Fibroblast of lung (primary cell): ENCODE results near the gene GABRB3. TPM values are rescaled to one million over a fixed set of nuclear protein-coding genes. Genes with fewer than 3 reads are reported as not detected.

ENCODE experiments used
- DNase-seq, 2 donors: peaks; one replicate each; pipeline versions ENCODE4 v3.0.0 to v3.0.0-alpha.2; 2010; ENCODE audit warnings: low read depth in 2 of 2
- H2AFZ ChIP-seq: 2 replicates; pipeline ENCODE4 v1.5.1; 2012; ENCODE audit warnings: low read length, control low read depth, inconsistent platforms
- H3K27ac ChIP-seq: 2 replicates; pipeline ENCODE4 v1.5.1; 2011; ENCODE audit warnings: low read length, control low read depth; ENCODE audit not compliant: insufficient read depth
- H3K27me3 ChIP-seq: 2 replicates; pipeline ENCODE4 v1.5.1; 2011; ENCODE audit warnings: mild to moderate bottlenecking, low read length; ENCODE audit not compliant: control insufficient read depth, insufficient read depth
- H3K36me3 ChIP-seq: 2 replicates; pipeline ENCODE4 v1.5.1; 2011; ENCODE audit warnings: low read length; ENCODE audit not compliant: control insufficient read depth, insufficient read depth
- H3K4me1 ChIP-seq: 2 replicates; pipeline ENCODE4 v1.5.1; 2011; ENCODE audit warnings: low read length; ENCODE audit not compliant: control insufficient read depth, insufficient read depth; ENCODE audit errors: extremely low read depth
- H3K4me2 ChIP-seq: 2 replicates; pipeline ENCODE4 v1.5.1; 2011; ENCODE audit warnings: low read length, control low read depth; ENCODE audit not compliant: insufficient read depth; ENCODE audit errors: extremely low read depth
- H3K4me3 ChIP-seq, 4 experiments: fragments of 200-600 bp in 1 of 4; sonication (generic) in 1 of 4; replicated peaks in 1 of 4; 2 replicates each; pipeline ENCODE4 v1.5.1; 2011 to 2016; ENCODE audit warnings: low read length in 4 of 4, low read depth in 3 of 4, mild to moderate bottlenecking in 3 of 4, control low read depth in 2 of 4, inconsistent platforms in 1 of 4, mixed read lengths in 1 of 4; ENCODE audit not compliant: insufficient read depth in 1 of 4; ENCODE audit errors: control extremely low read depth in 1 of 4
- H3K79me2 ChIP-seq: 2 replicates; pipeline ENCODE4 v1.5.1; 2012; ENCODE audit warnings: mild to moderate bottlenecking, low read length, inconsistent platforms; ENCODE audit not compliant: control insufficient read depth, insufficient read depth
- H3K9ac ChIP-seq: 2 replicates; pipeline ENCODE4 v1.5.1; 2011; ENCODE audit warnings: mild to moderate bottlenecking, low read length, control low read depth; ENCODE audit not compliant: insufficient read depth
- H3K9me3 ChIP-seq: 2 replicates; pipeline ENCODE4 v1.5.1; 2012; ENCODE audit warnings: low read depth, low read length; ENCODE audit not compliant: control insufficient read depth, insufficient read depth
- H4K20me1 ChIP-seq: 2 replicates; pipeline ENCODE4 v1.5.1; 2011; ENCODE audit warnings: low read length; ENCODE audit not compliant: control insufficient read depth, insufficient read depth; ENCODE audit errors: extremely low read depth
- EZH2 ChIP-seq: IDR thresholded peaks from 2 replicates; pipeline ENCODE4 v1.5.1; 2012; ENCODE audit warnings: low read length, control low read depth, mild to moderate bottlenecking; ENCODE audit errors: missing control alignments
- polyA plus RNA-seq, 2 donors: library from polyadenylated mRNA; depleted of rRNA in 1 of 2; stranded (reverse) in 1 of 2; unstranded in 1 of 2; fragments of >200 nt; gene quantifications; 2 replicates each; pipeline ENCODE4 v1.2.1, GENCODE V29; 2011 to 2012; ENCODE audit warnings: missing spikeins in 1 of 2
- total RNA-seq: library from RNA; depleted of rRNA; stranded (reverse); fragments of >200 nt; gene quantifications from 2 replicates; pipeline ENCODE4 v1.2.1, GENCODE V29; 2014
- TF ChIP-seq, protein P1 (sequence below), 2 donors: IDR thresholded peaks in 1 of 2; conservative IDR thresholded peaks in 1 of 2; 1 replicate in 1 of 2; 2 replicates in 1 of 2; pipeline ENCODE4 v1.5.1; 2011 to 2012; ENCODE audit warnings: low read length in 2 of 2, control low read depth in 1 of 2, inconsistent platforms in 1 of 2, low read depth in 1 of 2, mild to moderate bottlenecking in 1 of 2

GABRB3 gene
- total and polyA plus RNA-seq, 2 donors (not counting 1 experiment from before 2014, with no cell fraction given) = 1.1 to 1.5 TPM

DNA sequence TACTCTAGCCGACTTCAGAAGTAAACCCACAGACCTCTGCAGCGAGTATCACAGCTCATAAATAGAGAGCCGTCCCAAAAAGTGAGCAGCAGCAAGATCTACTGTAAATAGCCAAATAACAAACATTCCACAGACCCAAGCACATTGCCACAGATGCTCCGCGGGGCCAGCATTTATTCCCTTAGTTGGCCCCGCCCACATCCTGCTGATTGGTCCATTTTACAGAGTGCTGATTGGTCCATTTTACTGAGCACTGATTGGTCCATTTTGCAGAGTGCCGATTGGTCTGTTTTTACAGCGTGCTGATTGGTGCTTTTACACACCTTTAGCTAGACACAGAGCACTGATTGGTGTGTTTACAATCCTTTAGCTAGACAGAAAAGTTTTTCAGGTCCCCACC, 17.3 kb upstream of the GABRB3 start:
- Histone ChIP-seq H3K4me3 (no peak overlapping the region), H3K36me3 (no peaks in the 10 kb centered on the region), H3K27ac (no peak overlapping the region), H3K4me1 (no peaks in the 10 kb centered on the region), H3K4me2 (no peak overlapping the region), H3K9ac (no peak overlapping the region), H4K20me1 (no peaks in the 10 kb centered on the region), H3K9me3 (no peaks in the 10 kb centered on the region), H2AFZ (no peak overlapping the region), H3K79me2 (no peaks in the 10 kb centered on the region), H3K27me3 (no peaks in the 10 kb centered on the region)
- TF ChIP-seq, protein P1, sequence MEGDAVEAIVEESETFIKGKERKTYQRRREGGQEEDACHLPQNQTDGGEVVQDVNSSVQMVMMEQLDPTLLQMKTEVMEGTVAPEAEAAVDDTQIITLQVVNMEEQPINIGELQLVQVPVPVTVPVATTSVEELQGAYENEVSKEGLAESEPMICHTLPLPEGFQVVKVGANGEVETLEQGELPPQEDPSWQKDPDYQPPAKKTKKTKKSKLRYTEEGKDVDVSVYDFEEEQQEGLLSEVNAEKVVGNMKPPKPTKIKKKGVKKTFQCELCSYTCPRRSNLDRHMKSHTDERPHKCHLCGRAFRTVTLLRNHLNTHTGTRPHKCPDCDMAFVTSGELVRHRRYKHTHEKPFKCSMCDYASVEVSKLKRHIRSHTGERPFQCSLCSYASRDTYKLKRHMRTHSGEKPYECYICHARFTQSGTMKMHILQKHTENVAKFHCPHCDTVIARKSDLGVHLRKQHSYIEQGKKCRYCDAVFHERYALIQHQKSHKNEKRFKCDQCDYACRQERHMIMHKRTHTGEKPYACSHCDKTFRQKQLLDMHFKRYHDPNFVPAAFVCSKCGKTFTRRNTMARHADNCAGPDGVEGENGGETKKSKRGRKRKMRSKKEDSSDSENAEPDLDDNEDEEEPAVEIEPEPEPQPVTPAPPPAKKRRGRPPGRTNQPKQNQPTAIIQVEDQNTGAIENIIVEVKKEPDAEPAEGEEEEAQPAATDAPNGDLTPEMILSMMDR (conservative IDR thresholded peaks at IDR 0.05 in 1 of 2, IDR thresholded peaks at IDR 0.05 in 1 of 2; ENCODE audit: low read depth in 1 of 2, low read length in 2 of 2) = no peak
- TF ChIP-seq EZH2 = no peak
- DNase-seq = no peak

- Histone ChIP-seq H2AFZ (no peak overlapping the region), H3K9me3 (no peaks in the 10 kb centered on the region), H3K4me3 (no peak overlapping the region), H3K4me2 (no peak overlapping the region), H3K9ac (no peak overlapping the region), H4K20me1 (no peaks in the 10 kb centered on the region), H3K27ac (no peak overlapping the region), H3K79me2 (no peaks in the 10 kb centered on the region), H3K36me3 (no peaks in the 10 kb centered on the region), H3K4me1 (no peaks in the 10 kb centered on the region), H3K27me3 (no peaks in the 10 kb centered on the region)
- TF ChIP-seq, protein P1 (conservative IDR thresholded peaks at IDR 0.05 in 1 of 2, IDR thresholded peaks at IDR 0.05 in 1 of 2; ENCODE audit: low read depth in 1 of 2, low read length in 2 of 2) = no peak
- no peak for TF ChIP-seq EZH2
- no peak for DNase-seq
Observed at GRCh38 chr15:26781816-26782215, 8.9 kb upstream of the GABRB3 start.

DNA sequence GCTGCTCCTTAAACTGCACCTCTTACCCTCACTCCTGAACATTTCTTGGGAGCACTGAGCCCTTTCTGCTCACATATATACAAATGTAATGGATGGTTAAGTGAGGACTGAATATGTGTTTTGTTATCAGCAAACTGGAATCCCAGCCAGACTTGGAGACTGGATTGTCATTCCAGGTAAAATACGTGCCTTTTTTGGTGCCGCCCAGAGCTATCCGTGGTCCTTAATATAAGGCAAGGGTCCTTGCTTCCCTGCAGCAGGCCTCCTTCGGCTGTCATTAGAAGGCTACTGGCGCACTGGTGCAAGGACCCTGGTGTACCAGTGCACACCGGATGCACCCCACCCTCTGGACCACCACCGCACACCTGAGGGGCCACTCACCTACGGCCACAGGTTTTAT, 1.1 kb upstream of the GABRB3 start:
- no peak for DNase-seq
- Histone ChIP-seq H3K4me1 (no peaks in the 10 kb centered on the region), H3K4me3 (no peak overlapping the region), H4K20me1 (no peaks in the 10 kb centered on the region), H3K9ac (no peak overlapping the region), H3K36me3 (no peaks in the 10 kb centered on the region), H3K4me2 (no peak overlapping the region), H2AFZ (no peak overlapping the region), H3K27ac (no peak overlapping the region), H3K9me3 (no peaks in the 10 kb centered on the region), H3K79me2 (no peaks in the 10 kb centered on the region), H3K27me3 (peaks cover 3% of the 10 kb centered on the region)
- TF ChIP-seq EZH2 = no peak
- TF ChIP-seq, protein P1 (conservative IDR thresholded peaks at IDR 0.05 in 1 of 2, IDR thresholded peaks at IDR 0.05 in 1 of 2; ENCODE audit: low read depth in 1 of 2, low read length in 2 of 2) = no peak
